HG03575 (cell line): ENCODE data around the gene HLA-A.
"Not testable (repeated sequence)": the region's sequence is repeated elsewhere in the genome, so short reads cannot be mapped to it uniquely, and the experiment has no call there.

ENCODE experiments used
- ATAC-seq: cut with Tn5 transposase; IDR thresholded peaks from one replicate; pipeline ENCODE4 v1.9.1; 2021; ENCODE audit not compliant: unreplicated experiment, insufficient number of reproducible peaks, low FRiP score; ENCODE audit errors: extremely low read depth

Gene HLA-A

DNA sequence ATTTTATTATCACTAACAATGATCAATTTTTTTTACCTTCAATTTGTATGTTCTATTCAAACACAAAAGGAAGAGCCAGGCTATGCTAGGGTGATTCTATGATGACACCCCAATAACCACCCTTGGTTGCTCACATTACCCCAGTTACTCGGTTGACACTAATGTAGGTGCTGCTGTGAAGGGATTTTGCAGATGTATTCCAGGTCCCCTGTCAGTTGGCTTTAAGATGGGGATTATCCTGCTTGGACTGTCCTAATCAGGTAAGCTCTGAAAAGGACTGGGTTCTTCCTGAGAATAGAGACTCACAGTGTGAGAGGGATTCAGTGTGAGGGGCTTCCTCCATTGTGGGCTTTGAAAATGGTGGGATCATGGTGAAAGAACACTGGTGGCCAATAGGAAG lies 11.9 kb downstream of the HLA-A start:
- no peak for ATAC-seq

DNA sequence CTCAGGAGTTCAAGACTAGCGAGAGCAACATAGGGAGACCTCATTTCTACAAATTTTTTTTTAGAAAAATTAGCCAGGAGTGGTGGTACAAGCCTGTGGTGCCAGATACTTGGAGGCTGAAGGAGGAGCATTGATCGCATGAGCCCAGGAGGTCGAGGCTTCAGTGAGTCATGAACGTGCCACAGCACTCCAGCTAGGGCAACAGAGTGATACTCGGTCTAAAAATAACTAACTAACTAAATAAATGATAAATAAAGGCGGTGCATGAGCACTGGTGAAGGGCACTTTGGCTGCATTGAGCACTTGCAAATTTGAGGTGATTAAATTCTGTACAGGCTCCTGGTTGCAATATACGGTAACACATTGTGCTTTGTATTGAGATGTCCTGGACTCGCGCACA lies 13.5 kb downstream of the HLA-A start:
- ATAC-seq: no peak

DNA sequence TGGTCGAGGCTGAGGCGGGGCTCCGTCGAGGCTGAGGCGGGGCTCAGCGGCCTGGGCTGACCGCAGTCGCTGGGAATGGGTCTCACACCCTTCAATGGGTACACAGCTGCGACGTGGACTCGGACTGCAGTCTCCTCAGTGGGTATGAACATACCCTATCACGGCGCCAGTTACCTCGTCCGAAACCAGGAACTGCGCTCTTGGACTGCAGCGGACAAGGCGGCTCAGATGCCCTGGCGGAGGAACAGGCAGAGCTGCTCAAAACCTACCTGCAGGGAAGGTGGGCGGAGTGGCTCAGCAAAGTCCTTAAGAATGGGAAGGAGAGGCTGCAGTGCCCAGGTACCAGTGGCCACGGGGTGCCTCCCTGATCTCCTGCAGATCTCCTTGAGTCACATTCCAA lies 14.2 kb downstream of the HLA-A start:
- ATAC-seq: no peak

DNA sequence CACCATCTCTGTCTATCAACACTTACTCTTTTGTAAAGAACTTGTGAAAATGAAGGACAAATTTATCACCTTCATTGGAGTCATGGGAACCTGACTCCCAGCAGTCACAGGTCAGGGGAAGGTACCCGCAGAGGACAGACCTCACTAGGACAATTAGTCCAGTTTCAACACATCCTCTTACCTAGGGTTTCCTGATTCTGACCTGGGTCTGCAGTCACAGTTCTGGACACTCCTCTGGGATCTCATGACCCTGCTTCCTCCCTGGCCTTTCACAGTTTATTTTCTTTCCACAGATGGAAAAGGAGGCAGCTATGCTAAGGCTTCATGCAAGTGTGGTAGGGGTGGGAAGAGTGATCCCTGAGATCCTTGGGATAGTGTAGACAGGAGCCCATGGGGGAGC lies 15.7 kb downstream of the HLA-A start:
- no peak for ATAC-seq

DNA sequence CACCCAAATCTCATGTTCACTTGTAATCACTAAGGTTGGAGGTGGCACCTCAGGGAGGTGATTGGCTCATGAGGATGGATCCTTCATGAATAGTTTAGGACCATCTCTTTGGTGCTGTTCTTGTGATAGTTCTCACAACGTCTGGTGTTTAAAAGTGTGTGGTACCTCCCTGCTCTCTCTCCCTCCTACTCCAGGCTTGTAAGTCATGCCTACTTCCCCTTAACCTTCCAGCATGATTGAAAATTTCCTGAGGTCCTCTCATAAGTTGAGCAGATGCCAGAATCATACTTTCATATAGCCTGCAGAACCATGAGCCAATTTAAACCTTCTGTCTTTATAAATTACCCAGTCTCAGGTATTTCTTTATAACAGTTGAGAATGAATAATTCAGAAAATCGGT lies 16.6 kb downstream of the HLA-A start:
- ATAC-seq: no peak

DNA sequence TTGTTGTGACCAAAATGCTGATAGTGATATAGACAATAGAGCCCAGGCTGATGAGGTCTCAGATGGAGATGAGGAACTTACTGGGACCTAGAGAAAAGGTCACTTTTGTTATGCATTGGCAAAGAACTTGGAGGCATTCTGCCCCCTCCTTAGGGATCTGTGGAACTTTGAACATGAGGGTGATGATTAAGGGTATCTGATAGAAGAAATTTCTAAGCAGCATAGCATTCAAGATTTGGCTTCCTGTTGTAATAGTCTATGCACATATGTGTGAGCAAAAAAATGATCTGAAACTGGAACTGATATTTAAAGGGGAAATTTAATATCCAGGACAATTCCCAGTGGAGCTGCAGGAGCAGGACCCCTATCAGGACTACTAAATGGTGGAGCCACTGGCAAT lies 17.1 kb downstream of the HLA-A start:
- ATAC-seq: no peak

DNA sequence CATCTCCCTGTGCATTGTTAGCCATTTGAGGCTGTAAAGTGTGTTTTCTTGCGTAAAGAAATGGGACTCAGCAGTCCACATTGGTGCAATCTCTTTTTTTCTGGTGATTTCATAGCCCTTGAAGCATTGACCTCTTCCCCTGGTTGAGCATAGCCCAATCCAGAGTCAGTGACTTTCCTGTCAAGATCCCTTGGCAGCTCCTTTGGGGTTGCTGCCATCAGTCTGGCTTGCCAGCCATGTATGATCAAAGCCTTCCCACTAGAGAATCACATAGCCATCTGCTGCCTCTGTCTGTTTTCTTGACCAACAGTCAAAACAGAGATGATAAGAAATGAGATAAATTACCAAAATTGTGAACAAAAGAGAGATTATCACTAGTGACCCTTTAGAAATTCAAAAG lies 19.6 kb downstream of the HLA-A start:
- no peak for ATAC-seq

DNA sequence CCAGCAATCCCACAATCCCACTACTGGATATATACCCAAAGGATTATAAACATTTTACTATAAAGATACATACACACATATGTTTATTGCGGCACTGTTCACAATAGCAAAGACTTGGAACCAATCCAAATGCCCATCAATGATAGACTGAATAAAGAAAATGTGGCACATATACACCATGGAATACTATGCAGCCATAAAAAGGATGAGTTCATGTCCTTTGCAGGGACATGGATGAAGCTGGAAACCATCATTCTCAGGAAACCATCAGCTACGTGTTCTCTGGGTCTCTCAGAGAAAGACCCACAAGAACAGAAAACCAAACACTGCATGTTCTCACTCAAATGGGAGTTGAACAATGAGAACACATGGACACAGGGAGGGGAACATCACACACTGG lies 21.4 kb downstream of the HLA-A start:
- not testable (repeated sequence) for ATAC-seq

DNA sequence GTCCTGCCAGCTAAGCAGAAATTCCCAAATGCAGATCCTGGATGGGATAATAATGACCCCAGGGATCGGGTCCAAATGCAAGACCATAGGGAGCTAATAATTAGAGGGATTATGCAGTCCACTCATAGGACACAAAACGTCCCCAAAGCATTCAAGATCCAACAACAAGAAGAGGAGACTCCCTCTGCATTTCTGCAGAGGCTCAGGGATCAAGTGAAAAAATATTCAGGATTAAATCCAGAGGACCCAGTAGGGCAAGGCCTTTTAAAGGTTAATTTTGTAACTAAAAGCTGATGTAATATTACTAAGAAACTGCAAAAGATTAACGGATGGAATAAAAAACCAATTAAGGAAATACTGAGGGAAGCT lies 22.2 kb downstream of the HLA-A start:
- no peak for ATAC-seq

DNA sequence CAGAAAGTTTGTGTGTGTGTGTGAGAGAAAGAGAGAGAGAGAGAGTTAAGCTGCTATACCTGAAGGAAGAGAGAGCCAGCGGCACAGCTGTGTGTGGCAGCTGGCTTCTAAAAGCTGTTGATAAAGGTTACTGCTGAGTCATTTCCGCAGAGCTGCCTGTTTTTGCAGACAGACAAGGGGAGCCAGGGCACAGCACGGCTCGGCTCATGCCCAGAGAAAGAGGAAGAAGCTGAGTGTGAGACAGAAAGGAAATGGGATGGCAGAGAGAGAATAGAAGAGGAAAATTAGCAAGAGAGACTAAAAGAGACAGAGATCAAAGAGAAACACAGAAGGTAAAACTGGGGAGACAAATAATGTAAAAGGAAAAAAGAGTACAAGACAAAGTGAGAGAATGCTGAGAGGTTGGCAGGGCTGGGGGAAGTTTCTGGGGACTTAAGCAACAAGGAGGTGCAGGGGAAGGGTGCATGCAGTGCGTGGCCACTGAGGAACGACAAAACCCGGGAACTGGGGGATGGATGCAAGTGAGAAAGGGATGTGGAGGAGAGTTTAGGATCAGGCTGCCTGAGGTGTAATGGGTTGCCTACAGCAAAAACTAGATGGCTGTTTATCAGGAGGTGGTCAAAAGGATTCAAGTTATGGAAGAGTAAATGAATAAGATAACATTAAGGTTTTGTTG lies 22.7 kb downstream of the HLA-A start:
- no peak for ATAC-seq

DNA sequence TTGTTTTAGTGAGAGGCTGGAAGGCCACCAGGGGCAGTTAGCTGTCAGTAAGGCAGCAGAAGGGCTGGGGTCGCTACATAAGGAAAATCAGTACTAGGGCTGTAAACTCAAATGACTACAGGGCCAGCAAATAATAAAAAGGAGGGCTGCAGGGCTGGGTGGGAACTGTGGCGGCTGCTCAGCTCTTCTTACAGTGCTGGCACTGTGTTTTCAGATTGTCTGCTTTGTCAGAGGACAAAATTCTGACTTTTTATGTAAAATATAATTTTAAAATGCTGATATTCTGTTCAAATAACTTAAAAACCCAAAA lies 23.2 kb downstream of the HLA-A start:
- ATAC-seq: no peak

DNA sequence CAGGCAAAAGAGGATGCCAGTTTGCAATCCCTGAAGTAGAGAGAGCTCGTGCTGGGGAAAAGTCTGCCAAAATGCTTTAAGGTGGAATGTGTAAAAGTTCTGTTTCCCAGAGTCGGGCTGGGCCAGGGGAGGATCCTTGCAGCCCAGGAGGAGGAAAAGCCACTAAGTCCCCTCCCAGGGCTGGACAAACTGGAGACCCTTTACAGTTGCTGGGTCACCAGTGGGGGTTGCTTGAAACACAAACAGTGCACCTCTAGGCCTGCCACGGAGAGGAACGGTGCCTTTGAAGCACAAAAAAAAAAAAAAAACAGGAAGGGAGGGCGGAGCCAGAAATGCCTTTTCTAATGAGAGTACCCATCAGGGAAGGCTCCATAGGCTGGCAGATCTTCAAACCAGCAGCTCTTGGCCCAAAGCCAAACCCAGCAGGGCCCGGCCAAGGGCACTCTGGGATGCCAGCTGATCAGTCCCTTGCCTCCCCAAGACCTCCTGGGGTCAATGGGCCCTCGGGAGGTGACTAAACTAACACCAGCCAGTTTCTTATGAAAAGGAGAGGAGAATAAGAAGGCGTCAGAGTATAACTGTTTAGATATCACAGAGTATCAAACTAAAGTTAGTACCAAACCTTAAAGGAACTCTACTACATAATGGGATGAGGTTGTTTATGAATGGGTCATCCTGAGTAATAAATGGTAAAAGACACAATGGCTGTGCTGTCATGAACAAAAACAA lies 23.7 kb downstream of the HLA-A start:
- no peak for ATAC-seq

DNA sequence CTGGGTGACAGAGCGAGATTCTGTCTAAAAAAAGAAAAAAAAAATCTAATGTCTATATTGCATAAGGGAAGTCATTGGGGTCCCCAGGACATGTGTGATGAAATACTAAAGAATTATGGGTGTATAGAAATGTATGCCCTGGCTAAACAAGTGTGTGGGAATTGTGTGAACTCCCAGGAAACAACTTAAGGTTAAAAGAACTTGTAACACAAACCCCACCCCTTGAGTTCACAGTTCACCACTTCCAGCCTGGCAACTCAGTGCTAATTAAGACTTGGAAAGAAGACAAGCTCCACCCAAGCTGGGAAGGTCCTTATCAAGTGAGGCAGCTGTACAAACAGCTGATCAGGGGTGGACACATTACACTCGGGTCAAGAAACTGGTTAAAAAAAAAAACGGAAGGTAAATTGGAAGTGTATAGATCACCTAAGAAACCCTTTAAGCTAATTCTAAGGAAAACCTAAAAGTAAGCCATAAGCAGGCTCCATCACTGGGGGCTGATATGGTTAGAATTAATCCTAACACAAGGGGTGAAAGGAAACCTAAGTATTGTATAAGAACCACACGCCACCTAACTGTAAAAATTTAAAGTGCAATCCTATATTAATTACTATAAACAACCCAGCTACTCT lies 25.2 kb downstream of the HLA-A start:
- ATAC-seq: no peak

DNA sequence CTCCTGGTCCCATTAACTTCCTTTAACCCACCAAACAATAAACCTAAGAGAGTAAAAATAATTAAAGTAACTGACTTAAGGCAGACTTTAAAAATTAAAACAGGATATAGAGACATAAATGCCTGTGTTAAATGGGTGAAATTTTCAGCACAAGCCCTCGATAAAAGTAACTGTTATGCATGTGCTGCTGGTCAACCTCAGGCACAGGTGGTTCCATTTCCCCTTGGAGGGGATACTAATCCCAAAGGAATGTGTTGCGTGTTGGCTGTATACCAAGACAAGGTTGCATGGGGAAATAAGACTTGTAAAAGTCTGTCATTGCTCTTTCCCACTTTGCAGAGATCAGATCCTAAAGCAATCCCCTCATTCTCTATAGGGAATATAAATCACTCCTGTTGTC lies 25.8 kb downstream of the HLA-A start:
- ATAC-seq: no peak

DNA sequence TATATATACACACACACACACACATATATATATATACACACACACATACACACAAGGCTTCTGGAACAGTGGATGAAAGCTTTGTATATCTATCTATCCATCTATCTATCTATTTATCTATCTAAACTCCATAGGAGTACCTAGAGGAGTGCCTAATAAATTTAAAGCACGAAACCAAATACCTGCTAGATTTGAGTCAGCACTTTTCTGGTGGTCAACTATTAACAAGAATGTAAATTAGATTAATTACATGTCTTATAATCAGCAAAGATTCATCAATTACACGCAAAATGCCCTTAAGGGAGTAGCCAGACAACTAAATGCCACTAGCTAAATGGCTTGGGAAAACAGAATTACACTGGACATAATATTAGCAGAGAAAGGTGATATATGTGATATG lies 26.6 kb downstream of the HLA-A start:
- ATAC-seq: no peak

DNA sequence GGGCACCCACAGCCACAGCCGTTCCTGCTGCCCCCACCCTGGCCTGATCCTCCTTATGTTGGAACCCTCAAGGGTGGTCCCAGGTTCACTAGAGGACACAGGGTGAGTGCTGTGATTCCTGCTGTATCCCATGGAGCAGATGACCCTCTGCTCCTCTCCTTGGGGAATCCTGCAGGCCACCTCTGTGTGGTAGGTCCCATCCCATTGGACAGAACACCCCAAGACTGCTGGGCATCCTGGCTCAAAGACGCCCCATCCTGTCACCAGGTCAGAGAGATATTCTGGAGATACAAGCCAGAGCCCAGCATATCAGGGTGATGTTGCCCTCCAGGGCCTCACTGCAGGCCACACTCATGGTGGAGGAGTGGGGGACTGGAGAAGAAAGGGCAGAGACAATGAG lies 28.4 kb downstream of the HLA-A start:
- ATAC-seq: no peak

DNA sequence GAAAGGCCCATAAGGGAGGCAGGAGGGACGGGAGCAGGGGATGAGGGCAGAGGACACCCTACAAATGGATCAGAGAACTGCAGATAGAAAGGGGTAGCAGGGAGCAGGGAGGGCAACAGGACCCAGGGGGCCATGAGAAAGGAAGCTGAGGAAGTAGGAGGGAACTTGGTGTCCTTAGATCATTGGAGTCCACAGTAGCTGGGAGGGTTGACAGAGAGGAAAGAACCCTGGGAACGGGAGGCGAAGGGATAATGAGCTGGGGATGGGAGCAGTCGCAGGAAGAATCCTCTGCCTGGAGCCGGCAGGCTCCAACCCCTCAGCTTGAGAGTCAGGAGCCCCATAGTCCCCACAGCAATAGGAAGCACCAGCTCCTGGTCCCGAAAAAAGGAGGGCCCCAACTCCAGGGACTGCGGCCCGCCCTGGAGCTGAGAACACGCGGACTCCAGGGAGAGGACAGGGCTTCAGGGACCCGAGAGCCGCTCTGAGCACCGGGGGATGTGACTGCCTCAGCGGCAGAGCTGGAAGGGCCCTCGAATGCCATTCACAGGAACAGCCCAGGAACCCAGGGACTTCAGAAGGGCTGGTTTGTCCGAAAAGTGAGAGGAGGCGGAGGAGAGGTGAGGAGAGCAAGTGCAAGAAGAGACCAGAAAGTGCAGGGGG lies 32.7 kb downstream of the HLA-A start:
- no peak for ATAC-seq

DNA sequence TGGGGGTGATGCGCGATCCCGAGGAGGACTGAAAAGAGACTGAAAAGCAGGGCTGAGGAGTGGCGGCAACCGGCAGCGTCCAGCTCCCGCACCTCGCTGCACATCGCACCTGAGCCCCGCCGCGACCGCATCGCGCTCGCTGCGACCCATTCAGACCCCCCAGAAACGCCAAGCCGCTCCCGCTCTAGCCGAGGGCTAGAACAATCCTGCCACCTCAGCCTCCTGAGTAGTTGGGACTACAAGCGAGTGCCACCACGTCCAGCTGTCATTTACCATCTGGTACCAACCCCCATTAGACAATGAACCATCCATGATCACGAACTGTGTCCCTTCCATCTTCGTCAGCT lies 33.2 kb downstream of the HLA-A start:
- no peak for ATAC-seq

DNA sequence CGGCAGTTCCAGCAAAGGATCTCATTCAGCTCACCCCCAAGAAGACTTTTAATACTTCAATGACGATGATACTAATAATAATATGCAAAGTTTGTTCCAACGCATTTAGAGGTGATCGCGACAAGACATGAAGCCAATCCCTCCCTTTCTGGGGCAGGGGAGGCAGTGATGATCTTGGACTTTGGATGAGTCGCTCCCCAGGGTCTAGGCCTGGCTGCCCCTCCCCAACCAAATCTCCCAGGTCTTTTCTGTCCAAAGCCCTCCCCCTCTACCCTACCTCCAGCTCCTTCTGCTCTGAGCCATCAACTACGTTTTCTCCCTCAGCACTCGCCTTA lies 33.9 kb downstream of the HLA-A start:
- no peak for ATAC-seq

DNA sequence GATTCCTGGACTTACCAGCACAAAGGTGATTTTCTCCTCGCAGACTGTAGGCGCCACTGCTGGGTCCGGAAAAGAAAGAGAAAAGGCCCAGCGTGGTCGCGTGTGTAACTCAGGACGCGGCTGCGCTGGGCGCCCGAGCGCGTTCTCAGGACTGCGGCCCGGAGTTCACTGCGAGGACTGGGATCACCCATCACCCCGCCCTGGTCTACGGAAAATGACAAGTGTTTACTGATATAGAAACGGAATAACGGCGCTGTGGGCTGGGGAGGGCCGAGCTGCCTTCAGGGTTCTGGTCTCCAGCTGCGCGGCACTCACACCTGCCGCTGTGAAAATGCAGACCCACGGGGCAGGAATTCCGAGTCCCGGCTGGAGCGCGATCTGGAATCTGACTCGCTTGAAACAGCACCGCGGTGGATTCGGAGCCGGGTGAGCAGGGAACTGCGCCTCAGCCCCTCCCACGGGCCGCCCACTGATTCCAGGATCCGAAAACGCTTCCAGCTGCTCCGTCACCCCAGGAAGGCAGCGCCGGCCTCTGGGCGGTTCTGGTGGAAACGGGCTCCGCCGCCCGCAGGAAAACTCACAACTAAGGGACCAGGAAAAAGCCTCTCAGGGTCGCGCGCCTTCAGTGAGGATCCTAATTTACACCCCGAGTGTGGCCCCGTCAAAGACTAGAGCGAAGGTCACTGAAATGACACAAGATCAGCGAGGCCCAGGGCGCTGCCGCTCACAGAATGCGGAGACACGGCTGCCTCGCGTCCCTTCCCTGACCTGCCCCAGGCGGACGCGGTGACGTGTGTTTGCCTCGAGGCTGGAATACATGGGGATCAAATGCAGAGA lies 34.5 kb downstream of the HLA-A start:
- ATAC-seq: no peak
